ENCODE measurements around the gene PDE1C.

PDE1C gene

DNA sequence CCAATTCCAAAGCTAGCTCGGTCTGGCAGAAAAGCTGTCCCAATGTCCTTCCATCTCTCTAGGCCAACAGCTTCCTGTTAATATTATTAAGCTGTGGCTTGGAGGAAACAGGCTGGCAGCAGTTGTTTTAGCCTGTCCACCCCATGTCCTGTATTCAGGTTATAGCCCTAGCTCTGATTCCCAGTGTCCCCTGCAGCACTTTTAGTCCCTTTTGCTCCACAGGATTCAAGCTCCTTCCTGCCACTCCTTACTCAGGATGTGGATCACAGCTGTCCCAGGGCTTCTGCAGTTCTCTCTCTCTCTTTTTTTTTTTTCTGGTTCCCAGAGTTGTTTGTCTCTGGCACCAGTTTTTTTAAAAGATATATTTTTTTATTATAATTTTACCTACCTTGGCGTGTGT, 298.0 kb downstream of the PDE1C start:
- TF ChIP-seq, protein P1, sequence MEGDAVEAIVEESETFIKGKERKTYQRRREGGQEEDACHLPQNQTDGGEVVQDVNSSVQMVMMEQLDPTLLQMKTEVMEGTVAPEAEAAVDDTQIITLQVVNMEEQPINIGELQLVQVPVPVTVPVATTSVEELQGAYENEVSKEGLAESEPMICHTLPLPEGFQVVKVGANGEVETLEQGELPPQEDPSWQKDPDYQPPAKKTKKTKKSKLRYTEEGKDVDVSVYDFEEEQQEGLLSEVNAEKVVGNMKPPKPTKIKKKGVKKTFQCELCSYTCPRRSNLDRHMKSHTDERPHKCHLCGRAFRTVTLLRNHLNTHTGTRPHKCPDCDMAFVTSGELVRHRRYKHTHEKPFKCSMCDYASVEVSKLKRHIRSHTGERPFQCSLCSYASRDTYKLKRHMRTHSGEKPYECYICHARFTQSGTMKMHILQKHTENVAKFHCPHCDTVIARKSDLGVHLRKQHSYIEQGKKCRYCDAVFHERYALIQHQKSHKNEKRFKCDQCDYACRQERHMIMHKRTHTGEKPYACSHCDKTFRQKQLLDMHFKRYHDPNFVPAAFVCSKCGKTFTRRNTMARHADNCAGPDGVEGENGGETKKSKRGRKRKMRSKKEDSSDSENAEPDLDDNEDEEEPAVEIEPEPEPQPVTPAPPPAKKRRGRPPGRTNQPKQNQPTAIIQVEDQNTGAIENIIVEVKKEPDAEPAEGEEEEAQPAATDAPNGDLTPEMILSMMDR (IDR thresholded peaks at IDR 0.05; ENCODE audit: insufficient read depth, low read depth, low read length, missing control alignments) = no peak
- no peak for DNase-seq (ENCODE audit: low read depth)
- H3K4me3 ChIP-seq (ENCODE audit: low read length) = no peak overlapping the region

DNA sequence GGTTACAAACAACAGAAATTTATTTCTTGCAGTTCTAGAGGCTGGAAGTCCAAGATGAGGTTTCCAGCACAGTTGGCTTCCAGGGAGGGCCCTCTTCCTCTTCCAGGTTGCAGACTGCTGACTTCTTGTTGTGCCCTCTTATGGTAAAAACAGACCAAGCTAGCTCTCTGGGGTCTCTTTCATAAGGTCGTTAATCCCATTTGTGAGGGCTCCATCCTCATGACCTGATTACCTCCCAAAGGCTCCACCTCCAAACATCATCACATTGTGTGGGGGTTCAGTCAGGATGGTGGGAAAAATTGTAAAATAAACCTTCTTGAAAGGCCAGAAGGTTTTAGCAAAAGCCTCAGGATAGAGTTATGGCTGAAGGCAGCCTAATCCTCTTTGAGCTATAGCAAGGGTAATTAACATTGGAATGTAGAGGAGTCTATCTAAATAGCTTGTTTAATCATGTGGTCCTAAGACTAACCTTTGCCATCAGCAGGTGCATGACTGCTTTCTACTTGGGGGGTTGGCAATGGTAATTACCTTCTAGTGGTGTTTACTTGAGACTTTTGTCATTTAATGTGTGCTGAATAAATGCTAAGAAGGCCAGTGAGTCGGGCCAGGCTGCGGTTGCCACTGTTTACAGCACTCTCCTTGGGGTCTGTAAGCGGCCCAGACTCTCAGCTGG, 302.4 kb downstream of the PDE1C start:
- TF ChIP-seq, protein P1 (IDR thresholded peaks at IDR 0.05; ENCODE audit: insufficient read depth, low read depth, low read length, missing control alignments) = no peak
- no peak for DNase-seq (ENCODE audit: low read depth)
- H3K4me3 ChIP-seq (ENCODE audit: low read length) = no peak overlapping the region

DNA sequence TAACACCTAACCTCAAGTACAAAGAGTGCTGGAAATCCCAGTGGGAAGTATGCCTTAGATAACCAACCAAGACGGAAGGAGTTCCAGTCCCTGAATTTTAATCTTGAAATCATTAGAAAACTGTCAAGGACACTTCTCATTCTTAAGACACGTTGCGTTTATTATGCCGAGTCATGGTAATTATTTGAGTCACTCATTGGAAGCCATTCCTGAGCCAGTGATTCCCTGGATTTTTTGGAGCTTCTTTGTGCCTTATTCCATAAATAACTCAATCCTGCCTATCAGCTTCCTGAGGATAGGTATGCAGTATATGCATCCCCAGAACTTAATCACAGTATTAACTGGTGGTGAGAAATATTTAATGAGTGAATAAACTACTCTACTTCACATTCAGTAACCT, 305.7 kb downstream of the PDE1C start:
- no peak overlapping the region for H3K4me3 ChIP-seq (ENCODE audit: low read length)
- DNase-seq (ENCODE audit: low read depth) = no peak
- TF ChIP-seq, protein P1 (IDR thresholded peaks at IDR 0.05; ENCODE audit: insufficient read depth, low read depth, low read length, missing control alignments) = no peak

DNA sequence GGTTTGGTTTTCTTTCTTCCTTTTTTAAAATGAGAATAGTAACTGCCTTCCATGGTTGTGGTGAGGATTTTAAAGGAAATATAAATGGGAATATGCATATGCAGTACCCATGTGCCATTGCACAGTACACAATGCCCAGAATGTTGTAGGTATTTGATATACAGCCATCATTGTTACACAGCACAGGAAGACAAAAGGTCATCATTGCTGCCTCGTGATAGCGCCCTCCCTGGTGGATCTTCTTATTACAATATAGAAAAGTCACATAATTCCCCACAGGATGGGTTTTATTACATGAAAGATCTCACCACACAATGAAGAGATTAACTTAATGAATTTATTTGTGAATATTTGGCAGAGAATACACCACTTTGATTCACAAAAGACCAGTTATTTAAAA, 306.7 kb downstream of the PDE1C start:
- DNase-seq (ENCODE audit: low read depth) = no peak
- H3K4me3 ChIP-seq (ENCODE audit: low read length) = no peak overlapping the region
- TF ChIP-seq, protein P1 (IDR thresholded peaks at IDR 0.05; ENCODE audit: insufficient read depth, low read depth, low read length, missing control alignments) = peak; percentile 16

DNA sequence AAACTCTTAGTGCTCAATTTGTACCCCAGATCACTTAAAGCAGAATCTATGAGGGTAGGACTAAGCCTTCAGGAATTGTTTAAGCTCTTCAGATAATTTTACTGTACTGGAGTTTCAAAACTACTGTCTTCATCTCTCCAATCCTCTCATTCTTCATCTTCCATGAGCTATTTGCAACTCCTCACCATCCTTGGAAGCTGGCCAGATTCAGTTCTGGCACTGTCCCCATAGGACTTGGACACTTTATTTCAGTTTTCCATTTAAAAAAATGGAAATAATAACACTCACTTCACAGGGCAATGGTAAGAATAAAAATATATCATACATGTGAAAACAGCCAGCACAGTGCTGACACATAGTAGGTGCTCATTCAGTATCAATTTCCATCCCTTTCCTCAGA, 308.6 kb downstream of the PDE1C start:
- TF ChIP-seq, protein P1 (IDR thresholded peaks at IDR 0.05; ENCODE audit: insufficient read depth, low read depth, low read length, missing control alignments) = no peak
- H3K4me3 ChIP-seq (ENCODE audit: low read length) = no peak overlapping the region
- no peak for DNase-seq (ENCODE audit: low read depth)

DNA sequence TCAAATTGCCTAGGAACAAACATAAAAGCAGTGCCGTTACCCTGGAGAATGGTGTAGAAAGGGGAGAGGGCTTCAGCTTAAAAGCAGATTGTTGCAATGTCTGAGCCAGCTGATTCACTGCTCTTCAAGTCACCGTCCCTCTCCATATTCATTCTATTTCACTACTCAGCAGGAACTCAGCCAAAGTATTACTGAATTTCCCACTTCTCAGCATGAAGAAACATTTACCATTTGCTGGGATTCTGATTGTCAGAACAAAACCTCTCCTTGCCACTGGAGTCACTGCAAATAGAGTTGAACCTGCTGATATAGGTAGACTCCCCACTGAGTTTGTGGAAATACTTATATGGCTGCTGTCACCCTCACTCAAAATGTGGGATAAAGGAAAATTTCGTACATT, 311.5 kb downstream of the PDE1C start:
- TF ChIP-seq, protein P1 (IDR thresholded peaks at IDR 0.05; ENCODE audit: insufficient read depth, low read depth, low read length, missing control alignments) = no peak
- DNase-seq (ENCODE audit: low read depth) = no peak
- no peak overlapping the region for H3K4me3 ChIP-seq (ENCODE audit: low read length)

DNA sequence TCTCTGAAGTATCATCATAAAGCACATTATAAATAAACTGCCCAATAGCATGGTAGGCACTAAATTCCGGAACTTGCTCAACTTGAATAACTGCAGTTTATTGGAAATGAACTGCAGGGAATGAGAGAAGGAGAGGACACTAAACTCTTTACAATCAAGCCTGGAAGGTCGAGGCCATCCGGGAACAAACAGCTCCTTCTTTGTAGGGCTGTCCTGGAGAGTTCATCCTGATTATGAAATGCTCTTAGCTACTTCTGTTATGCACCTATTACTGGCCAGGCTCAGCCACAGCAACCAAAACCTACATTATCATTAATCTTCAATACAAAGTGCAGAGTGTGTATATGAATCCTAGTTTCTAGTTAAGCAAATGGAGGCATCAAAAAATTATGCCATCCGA, 318.5 kb downstream of the PDE1C start:
- H3K4me3 ChIP-seq (ENCODE audit: low read length) = no peak overlapping the region
- TF ChIP-seq, protein P1 (IDR thresholded peaks at IDR 0.05; ENCODE audit: insufficient read depth, low read depth, low read length, missing control alignments) = no peak
- DNase-seq (ENCODE audit: low read depth) = no peak
